Measurements from ENCODE around the gene CD302. TPM values are rescaled to one million over a fixed set of nuclear protein-coding genes. Genes with fewer than 3 reads are reported as not detected.
"Not testable (repeated sequence)": the region's sequence is repeated elsewhere in the genome, so short reads cannot be mapped to it uniquely, and the experiment has no call there.

CD302 gene, protein sequence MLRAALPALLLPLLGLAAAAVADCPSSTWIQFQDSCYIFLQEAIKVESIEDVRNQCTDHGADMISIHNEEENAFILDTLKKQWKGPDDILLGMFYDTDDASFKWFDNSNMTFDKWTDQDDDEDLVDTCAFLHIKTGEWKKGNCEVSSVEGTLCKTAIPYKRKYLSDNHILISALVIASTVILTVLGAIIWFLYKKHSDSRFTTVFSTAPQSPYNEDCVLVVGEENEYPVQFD
- total RNA-seq (2014; rRNA removed; shearing (Covaris generic)): 1.6 and 2.0 TPM in 2 replicates
- polyA plus RNA-seq (2014; cell fraction: nucleus; rRNA removed): 0.58 and 0.81 TPM in 2 replicates

DNA sequence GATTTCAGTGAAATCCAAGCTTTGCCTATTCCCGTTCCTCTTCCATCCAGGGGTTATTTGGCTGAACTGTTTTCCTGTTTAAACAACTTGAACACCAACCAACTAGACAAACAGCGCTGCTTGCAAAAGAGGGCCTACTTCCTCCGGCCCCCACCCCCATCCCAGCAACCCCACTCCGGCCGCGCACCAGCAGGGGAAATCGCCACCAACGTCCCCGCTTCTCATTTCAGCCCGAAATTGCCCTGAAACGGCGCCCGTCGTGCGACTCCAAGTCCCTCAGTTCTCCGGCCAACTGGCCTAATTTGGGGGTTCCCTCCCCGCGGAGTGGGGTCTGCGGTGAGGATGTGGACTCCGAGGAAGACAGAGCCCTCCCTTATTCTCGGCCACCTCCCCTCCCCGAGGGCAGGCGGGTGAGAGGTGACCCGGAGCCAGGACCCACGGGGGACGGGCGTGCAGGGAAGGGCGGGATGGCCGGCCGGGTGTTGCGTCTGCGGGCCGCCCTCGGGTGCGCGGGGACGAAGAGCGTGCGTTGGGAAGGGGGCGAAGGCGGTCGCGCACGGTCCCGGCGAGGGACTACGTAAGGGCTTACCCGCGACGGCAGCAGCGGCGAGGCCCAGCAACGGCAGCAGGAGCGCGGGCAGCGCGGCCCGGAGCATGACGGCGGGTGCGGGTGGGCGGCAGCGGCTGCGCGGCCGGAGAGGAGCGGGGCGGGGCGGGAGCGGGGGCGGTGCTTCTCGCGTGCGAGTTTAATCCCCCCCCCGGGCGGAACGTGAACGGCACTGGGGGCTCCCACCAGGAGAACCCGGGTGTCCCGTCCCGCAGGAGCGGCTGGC is at the start of gene CD302:
CD302 (minus strand) TSS at position 666 of the 833 bp plus-strand sequence; CDS start at position 656, 10 bp downstream.
- DNase-seq (ENCODE audit: extremely low read depth, low read depth): no peak

DNA sequence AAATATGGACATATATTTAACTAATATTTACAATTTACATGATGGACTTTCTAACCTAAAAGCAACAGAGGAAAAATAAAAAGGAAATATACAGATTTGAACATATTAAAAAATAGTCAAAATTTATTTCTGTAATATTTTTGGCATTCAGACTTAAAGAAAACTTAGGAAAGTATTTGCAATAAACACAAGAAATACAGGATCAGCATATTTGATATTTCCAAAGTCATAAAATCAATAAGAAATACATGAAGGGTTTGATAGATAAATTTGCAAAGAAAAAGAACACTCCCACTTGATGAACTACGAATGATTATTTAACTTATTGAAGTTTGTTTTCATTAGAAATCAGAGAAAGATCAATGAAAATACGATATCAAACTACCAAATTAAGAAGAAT is 48.6 kb upstream of the CD302 start:
- DNase-seq (ENCODE audit: extremely low read depth, low read depth): no peak

DNA sequence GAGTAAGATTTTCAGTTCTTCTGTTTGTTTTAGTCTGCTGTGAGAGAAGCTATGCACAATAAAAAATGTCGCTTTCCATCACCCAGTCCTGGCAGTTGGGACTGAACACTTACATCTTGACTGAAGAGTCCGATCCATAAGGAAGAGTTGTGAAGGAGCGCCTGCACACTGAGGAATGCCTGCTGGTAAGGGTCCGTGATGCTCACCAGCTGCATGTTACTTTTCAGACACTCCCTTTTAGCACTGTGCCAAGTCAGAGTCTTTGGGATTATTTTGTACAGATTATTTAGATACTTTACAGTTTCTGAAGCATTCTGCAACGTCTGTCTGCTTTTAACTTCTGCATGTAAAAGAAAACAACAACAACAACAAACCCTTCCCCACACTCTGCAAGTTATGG is 42.6 kb upstream of the CD302 start:
- no peak for DNase-seq (ENCODE audit: extremely low read depth, low read depth)

DNA sequence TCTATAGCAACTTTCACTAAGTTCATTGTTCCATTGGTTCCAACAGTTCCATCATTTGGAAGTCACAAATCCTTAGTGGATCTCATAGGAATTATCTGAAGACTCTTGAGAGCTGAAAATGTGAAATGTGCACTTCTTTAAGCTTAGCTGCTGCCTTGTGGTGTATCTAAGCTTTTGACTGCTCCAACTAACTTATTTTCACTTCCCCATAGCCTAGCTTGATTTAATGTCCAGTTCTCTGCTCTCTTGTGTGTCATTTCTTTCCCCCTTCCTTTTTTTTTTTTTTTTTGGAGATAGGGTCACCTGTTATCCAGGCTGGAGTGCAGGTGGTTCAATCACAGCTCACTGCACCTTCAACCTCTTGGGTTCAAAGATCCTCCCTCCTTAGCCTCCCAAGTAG is 34.9 kb upstream of the CD302 start:
- DNase-seq (ENCODE audit: extremely low read depth, low read depth): no peak

DNA sequence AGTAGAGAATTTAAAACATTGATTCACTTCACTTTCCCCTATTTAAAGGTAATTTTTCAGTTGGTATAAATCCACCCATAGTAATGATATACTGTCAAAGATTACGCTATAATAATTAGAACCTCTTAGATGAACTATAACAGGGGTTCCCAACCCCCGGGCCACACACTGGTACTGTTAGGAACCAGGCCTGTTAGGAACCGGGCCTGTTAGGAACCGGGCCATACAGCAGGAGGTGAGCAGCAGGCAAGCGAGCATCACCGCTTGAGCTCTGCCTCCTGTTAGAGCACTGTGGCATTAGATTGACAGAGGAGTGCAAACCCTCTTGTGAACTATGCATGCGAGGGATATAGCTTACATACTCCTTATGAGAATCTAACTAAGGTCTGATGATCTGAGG is 34.0 kb upstream of the CD302 start:
- no peak for DNase-seq (ENCODE audit: extremely low read depth, low read depth)

DNA sequence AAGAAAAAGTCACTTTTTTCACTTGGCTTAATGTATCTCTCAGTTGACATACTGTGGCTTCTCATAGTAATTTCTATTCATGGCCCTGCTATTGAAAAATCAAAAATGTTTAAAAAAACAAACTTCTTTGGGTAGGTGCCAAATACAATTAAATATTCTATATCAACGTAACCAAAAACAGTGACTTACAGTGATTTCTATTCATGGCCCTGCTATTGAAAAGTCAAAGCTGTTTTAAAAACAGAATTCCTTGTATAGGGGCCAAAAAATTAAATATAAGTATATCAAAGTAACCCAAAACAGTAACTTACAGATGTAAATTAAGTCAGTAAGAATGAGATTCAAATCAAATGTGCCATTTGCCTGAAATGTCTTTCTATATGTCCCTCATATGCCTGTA is 31.4 kb upstream of the CD302 start:
- no peak for DNase-seq (ENCODE audit: extremely low read depth, low read depth)

DNA sequence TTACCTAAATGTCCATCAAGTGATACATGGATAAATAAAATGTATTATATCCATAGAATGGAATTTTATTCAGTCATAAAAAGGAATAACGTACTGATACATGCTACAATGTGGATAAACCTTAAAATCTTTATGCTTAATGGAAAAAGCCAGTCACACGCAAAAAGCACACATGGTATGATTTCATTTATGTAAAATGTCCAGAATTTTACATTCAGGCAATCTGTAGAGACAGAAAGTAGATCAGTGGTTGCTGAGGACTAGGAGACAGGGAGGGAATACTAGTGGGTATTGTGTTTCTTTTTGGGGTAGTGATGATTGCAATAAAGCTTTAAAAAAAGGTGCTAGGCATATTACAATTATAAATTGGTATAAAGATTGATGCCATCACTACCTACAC is 30.7 kb upstream of the CD302 start:
- DNase-seq (ENCODE audit: extremely low read depth, low read depth): no peak

DNA sequence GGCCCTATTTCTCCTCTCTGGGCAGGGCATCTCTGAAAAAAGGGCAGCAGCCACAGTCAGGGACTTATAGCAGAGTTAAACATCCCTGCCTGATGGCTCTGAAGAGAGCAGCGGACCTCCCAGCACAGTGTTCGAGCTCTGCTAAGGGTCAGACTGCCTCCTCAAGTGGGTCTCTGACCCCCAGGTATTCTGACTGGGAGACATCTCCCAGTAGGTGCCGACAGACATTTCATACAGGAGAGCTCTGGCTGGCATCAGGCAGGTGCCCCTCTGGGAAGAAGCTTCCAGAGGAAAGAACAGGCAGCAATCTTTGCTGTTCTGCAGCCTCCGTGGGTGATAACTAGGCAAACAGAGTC is 24.4 kb upstream of the CD302 start:
- not testable (repeated sequence) for DNase-seq (ENCODE audit: extremely low read depth, low read depth)

DNA sequence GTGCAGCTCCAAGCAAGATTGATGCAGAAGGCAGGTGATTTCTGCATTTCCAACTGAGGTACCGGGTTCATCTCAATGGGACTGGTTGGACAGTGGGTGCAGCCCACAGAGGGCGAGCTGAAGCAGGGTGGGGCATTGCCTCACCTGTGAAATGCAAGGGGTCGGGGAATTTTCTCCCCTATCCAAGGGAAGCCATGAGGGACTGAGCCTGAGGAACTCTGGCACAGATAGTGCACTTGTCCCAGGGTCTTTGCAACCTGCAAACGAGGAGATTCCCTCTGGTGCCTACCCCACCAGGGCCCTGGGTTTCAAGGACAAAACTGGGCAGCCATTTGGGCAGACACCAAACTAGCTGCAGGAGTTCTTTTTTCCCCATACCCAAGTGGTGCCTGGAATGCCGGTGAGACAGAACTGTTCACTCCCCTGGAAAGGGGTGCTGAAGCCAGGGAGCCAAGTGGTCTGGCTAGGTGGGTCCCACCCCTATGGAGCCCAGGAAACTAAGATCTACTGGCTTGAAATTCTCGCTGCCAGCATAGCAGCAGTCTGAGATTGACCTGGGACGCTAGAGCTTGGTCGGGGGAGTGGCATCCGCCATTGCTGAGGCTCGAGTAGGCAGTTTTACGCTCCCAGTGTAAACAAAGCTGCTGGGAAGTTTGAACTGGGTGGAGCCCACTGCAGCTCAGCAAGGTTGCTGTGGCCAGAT is 23.9 kb upstream of the CD302 start:
- not testable (repeated sequence) for DNase-seq (ENCODE audit: extremely low read depth, low read depth)

DNA sequence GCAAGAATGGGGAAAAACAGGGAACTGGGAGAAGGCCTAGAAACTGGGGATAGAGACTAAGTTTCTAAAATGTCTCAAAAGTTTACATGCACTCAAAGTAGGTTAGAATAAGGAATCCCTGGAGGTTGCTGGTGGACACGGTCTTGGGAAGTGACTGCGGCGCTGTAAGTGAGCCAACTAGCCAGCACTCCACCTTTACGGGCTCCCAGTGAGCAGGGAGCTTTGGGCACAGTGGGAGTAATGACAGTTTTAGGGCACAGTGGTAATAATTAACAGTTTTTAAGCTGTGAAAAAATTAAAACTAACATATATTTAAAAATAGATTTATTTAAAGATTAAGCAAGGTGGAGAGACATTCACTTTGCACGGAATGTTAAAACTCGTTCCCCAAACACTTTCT is 20.9 kb upstream of the CD302 start:
- no peak for DNase-seq (ENCODE audit: extremely low read depth, low read depth)

DNA sequence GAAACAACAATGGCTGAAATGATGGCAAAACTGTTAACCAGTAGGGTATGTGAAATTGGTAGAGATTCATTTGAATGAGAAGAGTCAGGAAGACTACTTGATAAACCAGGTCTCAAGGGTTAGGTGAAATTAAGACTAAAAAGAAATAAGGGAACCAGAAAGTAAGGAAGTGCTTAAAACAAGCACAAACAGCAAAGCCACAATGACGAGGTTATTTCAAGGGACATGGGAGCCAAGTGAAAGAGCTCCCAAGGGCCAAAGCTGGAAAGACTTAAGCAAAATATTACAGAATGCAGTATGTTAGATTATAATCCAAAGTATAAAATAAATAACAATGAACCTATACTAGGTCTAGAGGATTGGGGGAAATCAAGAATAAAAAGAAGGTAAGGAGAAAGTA is 19.3 kb upstream of the CD302 start:
- no peak for DNase-seq (ENCODE audit: extremely low read depth, low read depth)

DNA sequence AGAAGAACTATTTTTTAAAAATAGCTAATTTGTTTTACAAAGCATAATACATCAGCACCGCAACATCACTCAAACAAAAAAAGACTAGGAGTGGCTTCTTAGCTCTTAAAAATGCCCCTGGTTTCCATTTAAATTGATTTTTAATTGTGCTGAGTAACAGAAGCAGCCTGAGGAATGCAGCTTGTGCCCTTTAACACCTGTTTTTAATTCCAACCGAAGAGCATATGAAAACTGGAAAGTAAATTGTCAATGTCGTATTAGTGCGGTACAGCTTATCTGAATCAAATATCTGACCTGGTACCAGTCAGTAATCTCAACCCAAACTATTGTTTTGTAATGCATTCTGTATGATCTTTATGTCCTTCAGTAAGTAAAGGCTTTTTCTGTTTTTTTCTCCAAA is 13.2 kb upstream of the CD302 start:
- no peak for DNase-seq (ENCODE audit: extremely low read depth, low read depth)

DNA sequence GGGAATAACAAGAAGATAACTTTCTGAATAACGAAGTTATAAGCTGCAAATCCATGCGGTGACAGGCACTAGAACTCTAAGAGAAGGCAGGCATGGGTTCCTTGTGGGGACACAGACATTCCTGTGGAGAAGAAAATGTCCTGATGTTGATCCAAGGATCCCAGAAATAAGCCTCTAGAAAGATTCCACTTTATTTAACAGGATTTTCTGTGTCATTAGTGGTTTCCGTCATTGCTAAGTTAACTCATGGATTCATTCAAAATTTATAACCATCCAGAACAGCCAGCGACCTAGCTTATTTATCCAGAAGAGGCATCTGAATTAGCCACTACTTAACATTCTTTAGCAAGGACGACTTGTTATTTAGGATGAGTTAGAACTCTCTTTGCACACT is 10.0 kb upstream of the CD302 start:
- no peak for DNase-seq (ENCODE audit: extremely low read depth, low read depth)

DNA sequence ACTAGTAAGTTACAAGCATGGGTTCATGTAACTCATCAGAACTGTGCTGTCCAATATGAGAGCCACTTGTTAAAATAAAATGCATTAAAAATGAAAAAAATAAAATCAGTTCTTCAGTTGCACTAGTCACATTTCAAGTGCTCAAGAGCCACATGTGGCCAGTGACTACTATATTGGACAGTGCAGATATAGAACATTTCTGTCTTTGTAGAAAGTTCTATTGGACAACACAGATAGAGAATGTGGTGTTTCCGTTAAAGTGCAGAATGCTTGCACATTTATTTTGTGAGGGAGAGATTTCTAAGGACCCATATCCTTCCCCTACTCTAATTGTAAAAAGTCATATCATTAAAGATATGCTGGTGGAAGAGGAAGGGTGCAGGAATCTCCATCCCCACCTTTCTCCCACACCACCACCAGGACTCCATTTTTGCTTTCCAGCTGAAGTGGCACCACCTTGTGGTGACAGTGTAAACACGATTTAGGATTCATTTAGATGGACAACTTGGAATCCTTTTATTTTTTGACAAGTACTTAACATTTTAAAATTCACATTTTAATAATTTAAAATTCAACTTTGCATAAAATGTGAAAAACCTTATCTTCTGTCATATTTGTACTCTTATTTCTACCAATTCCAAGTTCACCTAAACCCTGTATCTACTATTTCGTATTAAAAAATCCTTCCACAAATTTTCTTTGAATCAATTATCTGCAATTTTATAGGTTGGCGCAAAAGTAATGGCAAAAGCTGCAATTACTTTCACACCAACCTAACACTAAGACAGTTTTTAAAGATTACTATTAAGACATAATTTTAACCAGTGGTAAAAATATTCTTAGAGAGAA is 9.4 kb upstream of the CD302 start:
- DNase-seq (ENCODE audit: extremely low read depth, low read depth): peak; percentile 62

DNA sequence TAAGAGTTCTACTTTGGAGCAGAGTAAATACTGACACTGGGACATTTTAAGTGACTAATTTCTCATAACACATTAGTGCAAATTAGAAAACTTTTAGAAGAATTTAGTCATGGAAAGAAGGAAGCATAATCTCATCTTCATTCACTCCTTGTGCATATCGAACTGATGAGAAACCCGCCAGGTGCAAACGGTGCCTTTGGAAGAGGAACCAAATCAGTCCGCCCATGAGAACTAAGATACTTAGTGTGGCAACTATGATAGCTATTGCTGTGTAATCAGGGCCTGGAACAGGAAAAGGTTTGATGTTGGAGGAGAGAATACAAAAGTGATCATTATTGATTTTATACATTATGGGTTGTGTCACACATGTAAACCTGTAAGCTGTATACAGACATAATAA is 6.9 kb upstream of the CD302 start:
- no peak for DNase-seq (ENCODE audit: extremely low read depth, low read depth)

DNA sequence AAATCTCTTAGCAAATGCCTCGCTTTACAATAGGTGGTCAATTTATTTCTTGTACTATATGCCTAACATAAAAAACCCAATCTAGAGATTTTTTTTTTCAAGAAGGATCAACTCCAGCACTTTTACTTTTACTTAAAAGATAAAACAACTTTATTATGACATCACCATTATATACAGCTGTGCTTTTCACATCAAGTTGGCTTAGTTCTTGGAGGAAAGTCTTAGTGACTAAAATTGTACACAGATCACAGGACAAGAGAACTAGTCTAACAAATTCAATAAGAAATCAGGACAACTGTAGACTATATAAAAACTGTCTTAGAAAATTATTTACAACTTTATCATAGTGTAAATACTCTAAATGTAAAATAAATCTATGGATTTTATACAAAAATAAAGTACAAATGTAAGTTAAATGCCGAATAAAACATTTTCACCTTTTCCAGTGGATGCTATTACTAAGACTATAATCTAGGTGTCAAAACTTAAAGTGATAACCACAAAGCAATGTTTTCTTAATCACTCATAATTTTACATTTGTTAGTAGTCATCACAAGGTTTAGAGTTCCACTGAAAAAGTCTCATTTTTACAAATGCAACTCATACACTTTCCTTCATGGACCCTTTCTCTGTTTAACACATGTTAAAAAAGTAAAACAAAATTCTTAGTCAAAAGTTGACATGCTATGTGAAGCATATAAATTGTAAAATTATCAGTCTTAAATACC is 5.4 kb upstream of the CD302 start:
- no peak for DNase-seq (ENCODE audit: extremely low read depth, low read depth)

DNA sequence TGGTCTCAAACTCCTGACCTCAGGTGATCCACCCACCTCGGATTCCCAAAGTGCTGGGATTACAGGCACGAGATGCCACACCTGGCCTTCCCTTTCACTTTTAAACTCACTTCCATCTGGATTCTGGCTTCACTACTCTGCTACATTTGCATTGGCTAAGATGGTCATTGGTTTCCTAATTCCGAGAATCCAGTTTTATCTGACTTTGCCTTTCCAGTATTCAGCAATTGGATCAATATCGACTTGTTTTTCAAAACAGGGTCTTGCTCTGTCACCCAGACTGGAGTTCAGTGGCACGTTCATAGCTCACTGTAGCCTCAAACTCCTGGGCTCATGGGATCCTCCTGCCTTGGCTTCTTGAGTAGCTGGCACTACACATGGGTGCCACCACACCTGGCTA is 4.7 kb upstream of the CD302 start:
- no peak for DNase-seq (ENCODE audit: extremely low read depth, low read depth)

DNA sequence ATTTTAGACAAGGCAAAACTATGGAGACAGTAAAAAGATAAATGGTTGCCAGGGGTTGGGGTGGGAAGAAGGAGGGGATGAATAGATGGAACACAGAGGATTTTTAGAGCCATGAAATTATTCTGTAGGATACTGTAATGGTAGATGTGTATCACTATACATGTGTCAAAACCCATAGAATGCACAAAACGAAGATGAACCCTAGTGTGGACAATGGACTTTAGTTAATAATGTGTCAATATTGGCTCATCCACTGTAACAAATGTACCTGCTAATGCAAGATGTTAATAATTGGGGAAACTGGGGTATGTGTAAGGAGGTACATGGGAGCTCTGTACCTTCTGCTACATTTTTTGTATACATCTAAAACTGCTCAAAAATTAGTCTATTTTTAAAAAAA is 1.8 kb upstream of the CD302 start:
- no peak for DNase-seq (ENCODE audit: extremely low read depth, low read depth)

DNA sequence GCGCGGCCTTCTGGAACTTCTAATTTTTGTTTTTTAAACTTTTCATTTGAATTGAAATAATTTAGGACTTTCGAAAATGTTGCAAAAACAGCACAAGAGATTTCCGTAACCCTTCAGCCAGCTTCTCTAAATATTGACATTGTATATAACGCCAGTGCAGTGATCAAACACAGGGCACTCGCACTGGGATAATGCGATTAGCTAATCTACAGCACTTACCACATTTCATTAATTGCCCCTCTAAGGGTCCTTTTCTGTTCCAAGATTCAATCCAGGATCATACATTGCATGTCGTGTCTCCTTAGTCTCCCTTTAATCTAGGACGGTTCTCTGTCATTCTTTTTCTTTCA is 343 bp upstream of the CD302 start:
- DNase-seq (ENCODE audit: extremely low read depth, low read depth): no peak

DNA sequence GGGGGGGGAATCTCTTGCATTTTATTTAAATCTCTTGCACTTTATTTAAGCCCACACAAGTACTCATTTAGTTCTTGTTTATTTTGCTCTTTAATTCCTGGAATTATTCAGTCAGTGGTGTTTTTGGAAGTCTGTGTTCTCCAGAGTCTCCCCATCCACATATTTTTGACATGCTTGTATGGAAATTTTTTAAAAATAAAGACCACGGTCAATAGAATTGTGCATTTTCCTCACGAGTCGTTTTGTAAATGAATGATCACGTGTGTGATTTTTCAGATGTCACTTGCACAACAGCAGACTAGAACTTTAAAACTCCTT is 824 bp downstream of the CD302 start:
- DNase-seq (ENCODE audit: extremely low read depth, low read depth): no peak
